ENCODE data around the gene SYTL5.

Gene SYTL5

GRCh38 chrX:38061335-38061734 is 55.0 kb downstream of the SYTL5 start:
- H2AK5ac ChIP-seq (ENCODE audit: low read length), result no peak overlapping the region
- H3K4me3 ChIP-seq (ENCODE audit: low read depth, low read length), result no peak overlapping the region
- H3K4ac ChIP-seq (ENCODE audit: low read depth, low read length), result no peak overlapping the region
- H3K79me2 ChIP-seq (ENCODE audit: control insufficient read depth, insufficient read depth, low read length, poor library complexity), result no peaks in the 10 kb centered on the region
- H3K36me3 ChIP-seq (ENCODE audit: control insufficient read depth in 1 of 2, insufficient read depth in 2 of 2, low read length in 2 of 2), result no peaks in the 10 kb centered on the region
- no peak overlapping the region for H2BK5ac ChIP-seq (ENCODE audit: low read depth, low read length, poor library complexity)
- no peak overlapping the region for H2BK120ac ChIP-seq (ENCODE audit: insufficient read depth, low read length, poor library complexity)
- no peaks in the 10 kb centered on the region for H3K79me1 ChIP-seq (ENCODE audit: low read length)
- no peak overlapping the region for H3K4me2 ChIP-seq (ENCODE audit: low read length)
- no peak overlapping the region for H3K9ac ChIP-seq (ENCODE audit: low read length)
- no peaks in the 10 kb centered on the region for H3K9me3 ChIP-seq (ENCODE audit: insufficient read depth, low read depth, low read length)
- H4K8ac ChIP-seq (ENCODE audit: low read depth, low read length), result no peak overlapping the region
- H4K12ac ChIP-seq (ENCODE audit: low read depth, low read length), result no peak overlapping the region
- no peak overlapping the region for H3K14ac ChIP-seq (ENCODE audit: low read length)
- H3K18ac ChIP-seq (ENCODE audit: low read length), result no peak overlapping the region
- H2AFZ ChIP-seq (ENCODE audit: insufficient read depth, low read length, poor library complexity), result no peak overlapping the region
- no peak overlapping the region for H3K23ac ChIP-seq (ENCODE audit: low read length)
- H4K91ac ChIP-seq (ENCODE audit: low read depth, low read length), result no peak overlapping the region
- H2BK12ac ChIP-seq (ENCODE audit: low read length), result no peak overlapping the region
- H3K4me1 ChIP-seq (ENCODE audit: control insufficient read depth in 1 of 2, insufficient read depth in 2 of 2, low read length in 2 of 2), result no peaks in the 10 kb centered on the region
- no peaks in the 10 kb centered on the region for H3K27me3 ChIP-seq (ENCODE audit: insufficient read depth, low read length)
- H3K27ac ChIP-seq (ENCODE audit: low read depth, low read length), result no peak overlapping the region
- no peak for DNase-seq
- WGBS (ENCODE audit: extremely low coverage, insufficient coverage, insufficient read length), result no CpG with 5 or more reads among the region's 2 CpGs

- H3K9ac ChIP-seq (ENCODE audit: low read length), result no peak overlapping the region
- no peaks in the 10 kb centered on the region for H3K27me3 ChIP-seq (ENCODE audit: insufficient read depth, low read length)
- no peak overlapping the region for H3K27ac ChIP-seq (ENCODE audit: low read depth, low read length)
- H4K8ac ChIP-seq (ENCODE audit: low read depth, low read length), result no peak overlapping the region
- H2BK5ac ChIP-seq (ENCODE audit: low read depth, low read length, poor library complexity), result no peak overlapping the region
- no peak overlapping the region for H4K91ac ChIP-seq (ENCODE audit: low read depth, low read length)
- no peak overlapping the region for H3K4ac ChIP-seq (ENCODE audit: low read depth, low read length)
- H3K18ac ChIP-seq (ENCODE audit: low read length), result no peak overlapping the region
- H3K4me2 ChIP-seq (ENCODE audit: low read length), result no peak overlapping the region
- H2AFZ ChIP-seq (ENCODE audit: insufficient read depth, low read length, poor library complexity), result no peak overlapping the region
- WGBS (ENCODE audit: extremely low coverage, insufficient coverage, insufficient read length), result no CpG with 5 or more reads among the region's 2 CpGs
- no peak overlapping the region for H2BK120ac ChIP-seq (ENCODE audit: insufficient read depth, low read length, poor library complexity)
- H3K36me3 ChIP-seq (ENCODE audit: control insufficient read depth in 1 of 2, insufficient read depth in 2 of 2, low read length in 2 of 2), result no peaks in the 10 kb centered on the region
- H3K9me3 ChIP-seq (ENCODE audit: insufficient read depth, low read depth, low read length), result no peaks in the 10 kb centered on the region
- H3K79me2 ChIP-seq (ENCODE audit: control insufficient read depth, insufficient read depth, low read length, poor library complexity), result no peaks in the 10 kb centered on the region
- no peak overlapping the region for H4K12ac ChIP-seq (ENCODE audit: low read depth, low read length)
- no peak overlapping the region for H3K4me3 ChIP-seq (ENCODE audit: low read depth, low read length)
- no peak overlapping the region for H2BK12ac ChIP-seq (ENCODE audit: low read length)
- peak; percentile 15 to 75 for DNase-seq
- no peak overlapping the region for H2AK5ac ChIP-seq (ENCODE audit: low read length)
- no peaks in the 10 kb centered on the region for H3K4me1 ChIP-seq (ENCODE audit: control insufficient read depth in 1 of 2, insufficient read depth in 2 of 2, low read length in 2 of 2)
- no peaks in the 10 kb centered on the region for H3K79me1 ChIP-seq (ENCODE audit: low read length)
- no peak overlapping the region for H3K14ac ChIP-seq (ENCODE audit: low read length)
- H3K23ac ChIP-seq (ENCODE audit: low read length), result no peak overlapping the region
These were observed 60.6 kb downstream of the SYTL5 start for GRCh38 chrX:38066934-38067333.

- Histone ChIP-seq H2BK120ac (ENCODE audit: insufficient read depth, low read length, poor library complexity) (no peak overlapping the region), H2AFZ (ENCODE audit: insufficient read depth, low read length, poor library complexity) (no peak overlapping the region), H3K9ac (ENCODE audit: low read length) (no peak overlapping the region), H3K27me3 (ENCODE audit: insufficient read depth, low read length) (no peaks in the 10 kb centered on the region), H3K4me3 (ENCODE audit: low read depth, low read length) (no peak overlapping the region), H3K36me3 (ENCODE audit: control insufficient read depth in 1 of 2, insufficient read depth in 2 of 2, low read length in 2 of 2) (no peaks in the 10 kb centered on the region), H3K14ac (ENCODE audit: low read length) (no peak overlapping the region), H3K79me1 (ENCODE audit: low read length) (no peaks in the 10 kb centered on the region), H3K4me2 (ENCODE audit: low read length) (no peak overlapping the region), H3K27ac (ENCODE audit: low read depth, low read length) (no peak overlapping the region), H4K91ac (ENCODE audit: low read depth, low read length) (no peak overlapping the region), H3K79me2 (ENCODE audit: control insufficient read depth, insufficient read depth, low read length, poor library complexity) (no peaks in the 10 kb centered on the region), H3K18ac (ENCODE audit: low read length) (no peak overlapping the region), H4K12ac (ENCODE audit: low read depth, low read length) (no peak overlapping the region), H2BK5ac (ENCODE audit: low read depth, low read length, poor library complexity) (no peak overlapping the region), H4K8ac (ENCODE audit: low read depth, low read length) (no peak overlapping the region), H2AK5ac (ENCODE audit: low read length) (no peak overlapping the region), H3K4ac (ENCODE audit: low read depth, low read length) (no peak overlapping the region), H3K9me3 (ENCODE audit: insufficient read depth, low read depth, low read length) (no peaks in the 10 kb centered on the region), H3K23ac (ENCODE audit: low read length) (no peak overlapping the region), H3K4me1 (ENCODE audit: control insufficient read depth in 1 of 2, insufficient read depth in 2 of 2, low read length in 2 of 2) (no peaks in the 10 kb centered on the region), H2BK12ac (ENCODE audit: low read length) (no peak overlapping the region)
- WGBS (ENCODE audit: extremely low coverage, insufficient coverage, insufficient read length), result no CpG with 5 or more reads among the region's 3 CpGs
- peak in 1 of 2 donors; percentile 46 for DNase-seq
These were observed 62.9 kb downstream of the SYTL5 start for GRCh38 chrX:38069273-38069672.

- Histone ChIP-seq H3K79me2 (ENCODE audit: control insufficient read depth, insufficient read depth, low read length, poor library complexity) (no peaks in the 10 kb centered on the region), H3K79me1 (ENCODE audit: low read length) (no peaks in the 10 kb centered on the region), H3K4ac (ENCODE audit: low read depth, low read length) (no peak overlapping the region), H3K27me3 (ENCODE audit: insufficient read depth, low read length) (no peaks in the 10 kb centered on the region), H3K9me3 (ENCODE audit: insufficient read depth, low read depth, low read length) (no peaks in the 10 kb centered on the region), H4K8ac (ENCODE audit: low read depth, low read length) (no peak overlapping the region), H3K27ac (ENCODE audit: low read depth, low read length) (no peak overlapping the region), H4K91ac (ENCODE audit: low read depth, low read length) (no peak overlapping the region), H3K23ac (ENCODE audit: low read length) (no peak overlapping the region), H4K12ac (ENCODE audit: low read depth, low read length) (no peak overlapping the region), H2BK120ac (ENCODE audit: insufficient read depth, low read length, poor library complexity) (no peak overlapping the region), H3K4me3 (ENCODE audit: low read depth, low read length) (no peak overlapping the region), H3K36me3 (ENCODE audit: control insufficient read depth in 1 of 2, insufficient read depth in 2 of 2, low read length in 2 of 2) (no peaks in the 10 kb centered on the region), H3K4me1 (ENCODE audit: control insufficient read depth in 1 of 2, insufficient read depth in 2 of 2, low read length in 2 of 2) (no peaks in the 10 kb centered on the region), H2AK5ac (ENCODE audit: low read length) (no peak overlapping the region), H2BK12ac (ENCODE audit: low read length) (no peak overlapping the region), H3K9ac (ENCODE audit: low read length) (no peak overlapping the region), H2AFZ (ENCODE audit: insufficient read depth, low read length, poor library complexity) (no peak overlapping the region), H3K18ac (ENCODE audit: low read length) (no peak overlapping the region), H2BK5ac (ENCODE audit: low read depth, low read length, poor library complexity) (no peak overlapping the region), H3K14ac (ENCODE audit: low read length) (no peak overlapping the region), H3K4me2 (ENCODE audit: low read length) (no peak overlapping the region)
- no peak for DNase-seq
- no CpG with 5 or more reads among the region's 1 CpG for WGBS (ENCODE audit: extremely low coverage, insufficient coverage, insufficient read length)
These were observed 63.6 kb downstream of the SYTL5 start for GRCh38 chrX:38069991-38070390.

Data from trophoblast cell (in vitro differentiated cells and primary cell).